HFFc6 (cell line): Measurements from ENCODE around the gene CASP8. TPM values are rescaled to one million over a fixed set of nuclear protein-coding genes. Genes with fewer than 3 reads are reported as not detected.
A peak's percentile ranks its signal among the peaks of the same experiment; 100 is the strongest.

Source experiments
- DNase-seq: peaks from one replicate; pipeline ENCODE4 v3.0.0-alpha.2; 2018
- H3K27ac Mint-ChIP-seq: 2 replicates; pipeline ENCODE4 v1.8.0; 2020; ENCODE audit warnings: mild to moderate bottlenecking, mixed read lengths
- H3K27me3 Mint-ChIP-seq: 2 replicates; pipeline ENCODE4 v1.8.0; 2021; ENCODE audit warnings: mild to moderate bottlenecking, moderate library complexity, mixed read lengths; ENCODE audit not compliant: insufficient read depth
- H3K36me3 Mint-ChIP-seq: 2 replicates; pipeline ENCODE4 v1.8.0; 2021; ENCODE audit warnings: low read depth, mixed read lengths
- H3K4me1 Mint-ChIP-seq: 2 replicates; pipeline ENCODE4 v1.8.0; 2020; ENCODE audit warnings: low read depth, mixed read lengths
- H3K4me3 Mint-ChIP-seq: 2 replicates; pipeline ENCODE4 v1.8.0; 2020; ENCODE audit warnings: mild to moderate bottlenecking, moderate library complexity, mixed read lengths
- H3K9me3 Mint-ChIP-seq: 2 replicates; pipeline ENCODE4 v1.8.0; 2020; ENCODE audit warnings: mild to moderate bottlenecking, mixed read lengths
- CTCF ChIP-seq: fragments of 200-600 bp; sonication (generic); IDR thresholded peaks from 2 replicates; pipeline ENCODE4 v1.5.0; 2021; ENCODE audit warnings: antibody characterized with exemption, mild to moderate bottlenecking
- long read RNA-seq: library from polyadenylated mRNA; unstranded; transcript quantifications from one replicate; pipeline ENCODE4 v2.0.0, GENCODE V29; 2019
- total RNA-seq, 6 experiments: library from RNA; stranded (reverse); fragmentation: NEBNext Ultra II Directional; extraction: Animal tissue kit (Norgen Biotek cat#: 25700); gene quantifications; 2 replicates in 1 of 6; 3 replicates in 5 of 6; pipeline ENCODE4 v1.2.3, GENCODE V29; 2021

CASP8 gene
- total RNA-seq, result 10 to 100 TPM; 10.4 to 15.4 (median 14.4) TPM
- long read RNA-seq, partial matches to known transcripts, result 2 of 9 reads
- long read RNA-seq, other reads (novel, unspliced or antisense), result 6 of 9 reads

DNA sequence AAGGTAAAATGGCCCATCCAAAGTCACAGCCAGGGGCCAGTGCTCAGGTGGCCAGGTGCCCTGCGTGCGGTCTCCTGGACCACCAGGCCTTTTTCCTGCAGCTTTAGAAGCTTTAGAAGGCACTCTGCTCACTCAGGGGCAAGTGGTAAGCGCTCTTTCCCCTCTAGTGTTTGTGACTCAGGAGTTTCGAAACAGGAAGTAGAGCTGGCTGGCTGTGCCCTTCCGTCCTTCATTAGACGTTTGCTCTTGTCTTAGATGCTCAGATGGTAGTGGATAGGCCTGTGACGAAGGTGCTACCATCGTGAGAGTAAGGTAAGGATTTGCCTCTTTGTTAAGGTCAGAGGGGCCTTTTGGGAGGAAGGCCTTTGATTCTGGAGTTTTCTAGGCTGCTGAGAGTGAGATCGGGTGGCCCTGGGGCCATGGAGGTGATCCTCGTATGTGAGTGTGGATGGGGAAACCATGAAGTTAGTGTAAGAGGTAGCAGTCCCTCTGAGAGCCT lies at the start of gene CASP8:
Gene CASP8 (plus strand): TSS at position 235 of the 499 bp plus-strand sequence. CDS start 5,951 bp downstream, outside the sequence.
- peak within 1 kb of the TSS; percentile 99 for H3K27ac Mint-ChIP-seq
- no peak for TF ChIP-seq CTCF
- H3K9me3 Mint-ChIP-seq, result no peaks in the 10 kb centered on the region
- no peak for DNase-seq
- H3K27me3 Mint-ChIP-seq, result no peaks in the 10 kb centered on the region
- H3K4me3 Mint-ChIP-seq, result peak within 1 kb of the TSS; percentile 98
- H3K4me1 Mint-ChIP-seq, result peaks cover 68% of the 10 kb centered on the region
- H3K36me3 Mint-ChIP-seq, result peaks cover 6% of the 10 kb centered on the region; the same call in 1 of the 2 replicates

DNA sequence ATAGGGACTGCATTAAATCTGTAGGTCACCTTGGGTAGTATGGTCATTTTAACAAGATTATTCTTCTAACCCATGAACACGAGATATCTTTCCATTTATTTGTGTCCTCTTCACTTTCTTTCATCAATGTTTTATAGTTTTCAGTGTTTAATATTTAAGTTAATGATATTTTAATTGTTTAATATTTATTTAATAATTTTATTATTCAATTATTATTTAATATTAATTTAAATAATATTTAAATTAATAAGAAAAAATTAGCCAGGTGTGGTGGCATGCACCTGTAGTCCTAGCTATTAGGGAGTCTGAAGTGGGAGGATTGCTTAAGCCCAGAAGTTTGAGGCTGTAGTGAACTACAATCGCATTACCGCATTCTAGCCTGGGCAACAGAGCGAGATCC lies 44.4 kb upstream of the CASP8 start:
- TF ChIP-seq CTCF, result no peak
- H3K4me3 Mint-ChIP-seq, result no peak overlapping the region
- no peaks in the 10 kb centered on the region for H3K27me3 Mint-ChIP-seq
- H3K4me1 Mint-ChIP-seq, result no peaks in the 10 kb centered on the region
- no peak overlapping the region for H3K27ac Mint-ChIP-seq
- H3K9me3 Mint-ChIP-seq, result no peaks in the 10 kb centered on the region
- DNase-seq, result no peak
- no peaks in the 10 kb centered on the region for H3K36me3 Mint-ChIP-seq

GRCh38 chr2:201216918-201217317 lies 43.4 kb upstream of the CASP8 start:
- Mint-ChIP-seq H3K27ac (no peak overlapping the region), H3K9me3 (no peaks in the 10 kb centered on the region), H3K27me3 (no peaks in the 10 kb centered on the region; the same call in 1 of the 2 replicates), H3K4me1 (no peaks in the 10 kb centered on the region), H3K36me3 (no peaks in the 10 kb centered on the region), H3K4me3 (no peak overlapping the region)
- DNase-seq, result no peak
- no peak for TF ChIP-seq CTCF

DNA sequence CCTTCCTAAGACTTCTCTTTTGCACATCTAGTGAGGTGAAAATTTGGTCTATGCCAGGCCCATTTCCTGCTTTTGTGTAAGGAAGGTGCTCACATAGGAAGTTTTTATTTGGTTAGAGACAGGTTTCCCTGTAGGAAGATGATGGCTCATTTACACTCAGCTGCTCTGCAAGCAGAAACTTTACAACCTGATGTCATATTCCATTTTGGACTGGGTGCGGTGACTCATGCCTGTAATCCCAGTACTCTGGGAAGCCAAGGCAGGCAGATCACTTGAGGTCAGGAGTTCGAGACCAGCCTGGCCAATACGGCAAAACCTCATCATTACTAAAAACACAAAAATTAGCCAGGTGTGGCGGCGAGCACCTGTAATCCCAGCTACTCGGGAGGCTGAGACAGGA lies 41.6 kb upstream of the CASP8 start:
- DNase-seq, result peak; percentile 11
- Mint-ChIP-seq H3K9me3 (no peaks in the 10 kb centered on the region), H3K27ac (no peak overlapping the region), H3K4me1 (peaks cover 7% of the 10 kb centered on the region), H3K36me3 (no peaks in the 10 kb centered on the region), H3K27me3 (no peaks in the 10 kb centered on the region; the same call in none of the 2 replicates), H3K4me3 (no peak overlapping the region)
- TF ChIP-seq CTCF, result no peak

GRCh38 chr2:201219328-201220096 lies 40.8 kb upstream of the CASP8 start:
- H3K27me3 Mint-ChIP-seq, result no peaks in the 10 kb centered on the region; the same call in none of the 2 replicates
- TF ChIP-seq CTCF, result no peak
- H3K9me3 Mint-ChIP-seq, result no peaks in the 10 kb centered on the region
- H3K27ac Mint-ChIP-seq, result no peak overlapping the region
- H3K4me3 Mint-ChIP-seq, result no peak overlapping the region
- no peak for DNase-seq
- H3K4me1 Mint-ChIP-seq, result peaks cover 7% of the 10 kb centered on the region
- H3K36me3 Mint-ChIP-seq, result no peaks in the 10 kb centered on the region
